Hepatocyte (in vitro differentiated cells): ENCODE results near the gene SHOX. TPM values are rescaled to one million over a fixed set of nuclear protein-coding genes. Genes with fewer than 3 reads are reported as not detected.
"Not testable (repeated sequence)": the region's sequence is repeated elsewhere in the genome, so short reads cannot be mapped to it uniquely, and the experiment has no call there.

Experiments used
- DNase-seq: peaks from one replicate; pipeline ENCODE4 v3.0.0-alpha.2; 2016; ENCODE audit warnings: low spot score
- H2AFZ ChIP-seq: fragments of 200-600 bp; sonication (generic); 2 replicates; pipeline ENCODE4 v1.6.0; 2016; ENCODE audit warnings: antibody characterized with exemption, mild to moderate bottlenecking
- H3K27ac ChIP-seq: fragments of 200-600 bp; sonication (generic); 2 replicates; pipeline ENCODE4 v1.5.1; 2016; ENCODE audit warnings: mild to moderate bottlenecking
- H3K27me3 ChIP-seq: fragments of 200-600 bp; sonication (generic); 2 replicates; pipeline ENCODE4 v1.6.1; 2016
- H3K36me3 ChIP-seq: fragments of 200-600 bp; sonication (generic); replicated peaks from 2 replicates; pipeline ENCODE4 v1.5.1; 2016; ENCODE audit warnings: low read depth; ENCODE audit not compliant: insufficient read depth
- H3K4me1 ChIP-seq: fragments of 200-600 bp; sonication (generic); 2 replicates; pipeline ENCODE4 v1.5.1; 2016; ENCODE audit warnings: mild to moderate bottlenecking, moderate library complexity; ENCODE audit not compliant: insufficient read depth
- H3K4me2 ChIP-seq: fragments of 200-600 bp; sonication (generic); 2 replicates; pipeline ENCODE4 v1.6.0; 2016
- H3K4me3 ChIP-seq: fragments of 200-600 bp; sonication (generic); 2 replicates; pipeline ENCODE4 v1.5.1; 2016; ENCODE audit warnings: mild to moderate bottlenecking
- H3K79me2 ChIP-seq: fragments of 200-600 bp; sonication (generic); 2 replicates; pipeline ENCODE4 v1.6.0; 2017; ENCODE audit warnings: mild to moderate bottlenecking
- H3K9me2 ChIP-seq: fragments of 200-600 bp; sonication (generic); replicated peaks from 2 replicates; pipeline ENCODE4 v1.6.0; 2017; ENCODE audit warnings: mild to moderate bottlenecking; ENCODE audit not compliant: insufficient read depth
- H3K9me3 ChIP-seq: fragments of 200-600 bp; sonication (generic); 2 replicates; pipeline ENCODE4 v1.5.1; 2016; ENCODE audit warnings: low read depth, mild to moderate bottlenecking
- H4K20me1 ChIP-seq: fragments of 200-600 bp; sonication (generic); 2 replicates; pipeline ENCODE4 v1.6.0; 2016; ENCODE audit warnings: mild to moderate bottlenecking; ENCODE audit not compliant: insufficient read depth, poor library complexity, severe bottlenecking
- CTCF ChIP-seq: fragments of 200-600 bp; sonication (generic); IDR thresholded peaks from 2 replicates; pipeline ENCODE4 v1.5.1; 2016; ENCODE audit warnings: antibody characterized with exemption, mild to moderate bottlenecking; ENCODE audit not compliant: poor library complexity
- EZH2 ChIP-seq: fragments of 200-600 bp; sonication (generic); IDR thresholded peaks from 2 replicates; pipeline ENCODE4 v1.6.1; 2016; ENCODE audit warnings: antibody characterized with exemption, mild to moderate bottlenecking, borderline replicate concordance
- EZH2phosphoT487 ChIP-seq: fragments of 200-600 bp; sonication (generic); IDR thresholded peaks from one replicate; pipeline ENCODE4 v1.6.1; 2018; ENCODE audit warnings: antibody characterized with exemption, mild to moderate bottlenecking, low read depth, moderate library complexity; ENCODE audit not compliant: unreplicated experiment, severe bottlenecking
- WGBS: methylation state at CpG from one replicate; pipeline ENCODE4 v1.1.6; 2016; ENCODE audit warnings: low lambda C conversion rate; ENCODE audit errors: missing lambda C conversion rate; 5-methylcytosine and 5-hydroxymethylcytosine counted together
- polyA plus RNA-seq: library from polyadenylated mRNA; unstranded; fragments of >200 nt; fragmentation: Nextera tagmentation; extraction: Ambion mirVana; gene quantifications from 2 replicates; pipeline ENCODE4 v1.2.1, GENCODE V29; 2016
- total RNA-seq: library from RNA; depleted of rRNA; stranded (reverse); fragments of >200 nt; gene quantifications from 2 replicates; pipeline ENCODE4 v1.2.3, GENCODE V29; 2014

The SHOX gene
- total and polyA plus RNA-seq, 2 experiments from 2014 or later, result 0.10 TPM; not detected in 1

GRCh38 chrX:619812-620531 lies 10.6 kb upstream of the SHOX start:
- 5% methylated on average over 43 of the region's 48 CpGs for WGBS
- DNase-seq, result no peak
- Histone ChIP-seq H3K36me3 (no peaks in the 10 kb centered on the region), H3K27ac (no peak overlapping the region), H2AFZ (no peak overlapping the region), H3K9me3 (no peaks in the 10 kb centered on the region), H3K4me1 (no peaks in the 10 kb centered on the region), H4K20me1 (no peaks in the 10 kb centered on the region), H3K27me3 (peaks cover 68% of the 10 kb centered on the region), H3K9me2 (no peaks in the 10 kb centered on the region), H3K4me3 (no peak overlapping the region), H3K79me2 (no peaks in the 10 kb centered on the region), H3K4me2 (peak overlapping the region; percentile 53)
- TF ChIP-seq CTCF, result no peak
- TF ChIP-seq EZH2, result no peak
- TF ChIP-seq EZH2phosphoT487, result no peak

GRCh38 chrX:621705-622503 lies 8.7 kb upstream of the SHOX start:
- Histone ChIP-seq H4K20me1 (no peaks in the 10 kb centered on the region), H3K79me2 (no peaks in the 10 kb centered on the region), H3K9me3 (no peaks in the 10 kb centered on the region), H3K4me3 (no peak overlapping the region), H2AFZ (no peak overlapping the region), H3K9me2 (no peaks in the 10 kb centered on the region), H3K27me3 (peaks cover 78% of the 10 kb centered on the region), H3K4me1 (no peaks in the 10 kb centered on the region), H3K4me2 (no peak overlapping the region), H3K36me3 (no peaks in the 10 kb centered on the region), H3K27ac (no peak overlapping the region)
- WGBS, result 36% methylated on average over 10 of the region's 11 CpGs
- no peak for TF ChIP-seq EZH2
- no peak for TF ChIP-seq CTCF
- TF ChIP-seq EZH2phosphoT487, result no peak
- DNase-seq, result no peak

- not testable (repeated sequence) for H3K4me1 ChIP-seq, H3K27ac ChIP-seq, H3K36me3 ChIP-seq, H3K9me2 ChIP-seq, DNase-seq, H2AFZ ChIP-seq, H4K20me1 ChIP-seq, H3K79me2 ChIP-seq, H3K4me2 ChIP-seq, H3K4me3 ChIP-seq, H3K9me3 ChIP-seq
- WGBS, result no CpG with 5 or more reads among the region's 3 CpGs
- peaks cover 81% of the 10 kb centered on the region for H3K27me3 ChIP-seq
Observed at GRCh38 chrX:622802-623201, 7.8 kb upstream of the SHOX start.

GRCh38 chrX:623268-623598 lies 7.4 kb upstream of the SHOX start:
- H3K4me3 ChIP-seq, result no peak overlapping the region
- no peaks in the 10 kb centered on the region for H4K20me1 ChIP-seq
- no peaks in the 10 kb centered on the region for H3K4me1 ChIP-seq
- no peaks in the 10 kb centered on the region for H3K9me3 ChIP-seq
- no peak for TF ChIP-seq CTCF
- TF ChIP-seq EZH2phosphoT487, result no peak
- no peak for TF ChIP-seq EZH2
- no peak overlapping the region for H3K27ac ChIP-seq
- no peaks in the 10 kb centered on the region for H3K36me3 ChIP-seq
- H3K9me2 ChIP-seq, result no peaks in the 10 kb centered on the region
- no peak for DNase-seq
- H3K27me3 ChIP-seq, result peaks cover 81% of the 10 kb centered on the region
- 3% methylated on average over 6 of the region's 6 CpGs for WGBS
- H3K4me2 ChIP-seq, result no peak overlapping the region
- no peak overlapping the region for H2AFZ ChIP-seq
- no peaks in the 10 kb centered on the region for H3K79me2 ChIP-seq
